ENCODE results near the gene PAPPA2.
"Not testable (repeated sequence)": the region's sequence is repeated elsewhere in the genome, so short reads cannot be mapped to it uniquely, and the experiment has no call there.

The PAPPA2 gene

DNA sequence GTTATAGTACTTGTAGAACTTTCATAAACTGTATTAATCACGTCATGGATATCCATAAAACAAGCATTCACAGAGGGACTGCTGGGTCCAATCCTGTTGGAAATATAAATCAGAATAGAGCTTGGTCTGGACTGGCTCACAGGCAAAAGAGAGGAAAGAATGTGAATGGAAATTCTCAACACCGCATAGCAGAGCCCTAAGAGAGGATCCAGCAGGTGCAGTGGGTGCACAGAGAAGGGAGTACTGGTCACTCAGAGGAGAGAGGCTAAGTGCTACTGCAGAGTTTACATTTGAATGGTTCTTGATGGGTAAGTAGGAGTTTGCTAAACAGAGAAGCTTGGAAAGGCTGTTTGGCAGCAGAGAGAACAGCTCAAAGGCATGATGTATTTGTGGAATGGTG is 231.7 kb downstream of the PAPPA2 start:
- no peak for DNase-seq (ENCODE audit: low spot score)

DNA sequence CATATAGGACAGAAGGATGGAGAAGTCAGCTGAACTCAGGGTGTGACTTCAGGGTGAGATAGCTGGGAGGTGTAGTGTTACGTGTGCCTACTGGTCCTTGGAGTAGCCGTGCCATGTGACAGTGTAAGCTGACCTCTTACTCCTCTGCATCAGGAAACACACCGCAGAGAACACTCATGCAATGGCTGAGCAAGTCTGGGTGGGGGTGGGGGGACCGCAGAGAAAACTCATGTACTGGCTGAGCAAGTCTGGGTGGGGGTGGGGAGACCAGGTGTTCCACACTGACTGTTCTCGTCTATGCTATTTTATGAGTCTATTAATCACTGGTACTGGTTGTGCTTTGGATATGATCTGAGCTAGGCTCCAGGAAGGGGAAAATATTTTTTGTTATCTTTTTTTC is 233.1 kb downstream of the PAPPA2 start:
- no peak for DNase-seq (ENCODE audit: low spot score)

DNA sequence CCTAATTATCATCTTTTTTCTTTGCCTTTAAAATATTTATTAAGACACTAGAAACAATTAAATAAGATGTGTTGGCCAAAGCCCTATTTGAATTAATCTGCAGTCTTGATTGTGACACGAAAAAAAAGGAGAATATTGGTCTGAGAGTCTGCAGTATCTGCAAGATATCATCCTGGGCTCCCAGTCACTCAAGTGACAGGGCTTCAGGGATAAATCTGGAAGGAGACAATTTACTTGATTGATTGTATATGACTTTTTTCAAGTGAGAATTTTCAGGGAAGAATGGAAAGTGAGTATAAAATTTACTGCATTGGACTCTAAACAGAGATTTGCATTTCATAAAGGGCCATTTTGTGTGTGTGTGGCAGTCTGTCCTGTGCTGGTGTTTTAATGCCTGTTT is 233.7 kb downstream of the PAPPA2 start:
- no peak for DNase-seq (ENCODE audit: low spot score)

DNA sequence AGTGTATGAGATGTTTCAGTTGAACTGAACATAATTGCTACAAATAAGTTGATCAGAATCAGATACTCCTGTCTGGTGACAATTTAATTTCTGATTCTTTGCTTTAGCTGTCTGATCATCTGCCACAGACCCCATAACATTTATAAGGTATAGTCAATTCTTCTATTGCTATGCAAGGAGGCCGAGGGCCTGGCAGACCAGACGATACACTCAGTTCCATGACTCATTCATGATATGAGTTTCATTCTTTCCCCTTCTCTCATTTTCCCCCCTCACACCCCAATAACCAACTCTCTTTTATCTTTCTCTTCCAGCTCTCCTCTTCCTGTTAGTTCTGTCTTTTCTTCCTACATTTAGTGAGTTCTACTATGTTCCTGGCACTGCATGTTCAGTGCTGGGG is 236.8 kb downstream of the PAPPA2 start:
- DNase-seq (ENCODE audit: low spot score), result no peak

DNA sequence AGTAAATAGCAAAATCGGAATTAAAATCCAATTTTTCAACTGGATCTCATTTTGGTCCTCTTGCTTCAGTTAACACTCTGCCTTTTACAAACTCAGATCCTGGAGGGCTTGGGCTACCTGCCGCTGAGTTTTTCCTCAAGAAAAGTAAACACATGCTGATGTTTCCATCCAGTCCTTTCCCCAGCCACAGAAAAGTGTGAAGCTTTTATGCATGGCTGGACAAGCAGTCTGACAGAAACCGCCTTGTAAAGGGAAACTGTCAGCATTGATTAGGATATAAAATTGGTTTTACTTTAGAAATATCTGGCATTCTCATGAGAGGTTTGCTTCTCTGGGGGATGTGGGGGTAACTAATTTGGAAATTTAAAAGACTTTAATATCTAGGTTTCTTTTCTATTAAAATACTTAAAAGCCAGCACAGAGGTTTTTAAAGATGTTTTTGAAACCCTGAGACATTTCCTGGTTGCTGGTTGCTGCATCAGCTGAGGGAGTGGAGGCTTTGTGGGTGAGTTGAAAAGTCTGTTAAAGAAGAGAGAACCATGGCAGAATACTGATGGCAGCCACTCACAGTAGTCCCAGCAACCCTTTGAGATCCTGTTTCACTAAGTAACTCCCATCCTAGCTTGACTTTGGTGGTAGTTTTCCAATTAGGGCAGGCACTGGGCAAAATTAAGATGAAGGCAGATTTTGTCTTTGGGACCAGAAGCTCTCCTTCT is 238.3 kb downstream of the PAPPA2 start:
- DNase-seq (ENCODE audit: low spot score), result no peak

DNA sequence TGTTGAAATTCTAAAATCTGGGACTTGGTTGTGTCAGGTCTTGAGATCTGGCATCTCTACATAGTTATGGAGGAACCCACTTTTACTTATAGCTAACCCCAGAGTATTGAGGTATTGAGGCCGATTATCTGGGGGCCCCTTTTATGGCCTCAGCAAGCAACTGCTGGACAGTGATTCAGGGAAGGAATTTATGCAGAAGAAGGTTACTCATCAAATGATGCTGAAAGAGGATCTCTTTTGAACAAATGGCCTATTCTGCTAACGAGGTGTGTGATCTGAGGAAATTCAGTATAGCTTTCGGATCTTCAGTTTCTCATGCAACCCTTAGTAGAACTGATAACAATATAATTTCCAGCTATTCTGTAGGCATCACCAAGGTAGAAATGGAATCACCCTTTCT is 239.9 kb downstream of the PAPPA2 start:
- no peak for DNase-seq (ENCODE audit: low spot score)

DNA sequence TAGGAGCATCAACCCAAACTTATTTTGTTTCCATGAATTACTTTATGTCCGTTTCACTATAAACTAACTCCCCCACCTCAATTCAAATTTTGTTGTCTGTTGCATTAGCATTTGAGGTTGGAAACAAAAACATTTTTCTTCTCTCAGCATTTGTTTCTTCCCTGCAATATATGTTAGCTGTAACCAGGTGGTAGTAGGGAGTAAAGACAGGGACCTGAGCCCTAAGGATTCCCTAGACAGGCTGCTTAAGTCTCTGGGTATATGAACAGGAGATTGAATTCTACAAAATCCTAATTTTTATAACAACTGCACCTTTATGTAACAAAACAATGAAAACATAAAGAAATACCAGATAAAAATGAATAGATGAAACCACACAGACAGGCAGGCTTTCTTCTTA is 242.6 kb downstream of the PAPPA2 start:
- DNase-seq (ENCODE audit: low spot score), result no peak

DNA sequence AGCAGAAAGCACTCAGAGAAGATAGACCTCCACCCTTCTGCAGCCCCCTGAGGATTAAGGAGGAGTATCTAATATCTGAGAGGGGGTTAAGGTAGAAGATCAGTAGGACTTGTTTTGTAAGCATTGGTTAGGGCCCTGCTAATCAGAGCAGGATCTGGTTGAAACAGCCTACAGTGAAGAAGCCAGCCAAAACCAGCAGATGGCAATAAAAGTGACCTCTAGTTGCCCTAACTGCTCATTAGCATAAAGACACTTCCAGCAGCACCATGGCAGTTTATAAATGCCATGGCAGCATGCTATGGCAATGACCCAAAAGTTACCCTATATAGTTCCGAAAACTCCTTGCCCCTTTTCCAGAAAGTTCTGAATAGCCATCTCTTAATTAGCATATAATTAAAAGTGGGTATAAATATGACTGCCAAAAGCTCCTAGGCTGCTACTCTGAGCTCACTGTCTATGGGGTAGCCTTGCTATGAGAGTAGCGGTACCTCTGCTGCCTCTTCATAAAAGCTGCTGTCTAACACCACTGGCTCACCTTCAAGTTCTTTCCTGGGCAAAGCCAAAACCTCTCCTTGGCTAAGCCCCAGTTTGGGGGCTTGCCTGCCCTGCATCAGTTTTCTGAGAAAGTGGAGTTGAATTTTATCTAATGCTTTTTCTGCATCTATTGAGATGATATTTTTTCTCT is 254.2 kb downstream of the PAPPA2 start:
- no peak for DNase-seq (ENCODE audit: low spot score)

DNA sequence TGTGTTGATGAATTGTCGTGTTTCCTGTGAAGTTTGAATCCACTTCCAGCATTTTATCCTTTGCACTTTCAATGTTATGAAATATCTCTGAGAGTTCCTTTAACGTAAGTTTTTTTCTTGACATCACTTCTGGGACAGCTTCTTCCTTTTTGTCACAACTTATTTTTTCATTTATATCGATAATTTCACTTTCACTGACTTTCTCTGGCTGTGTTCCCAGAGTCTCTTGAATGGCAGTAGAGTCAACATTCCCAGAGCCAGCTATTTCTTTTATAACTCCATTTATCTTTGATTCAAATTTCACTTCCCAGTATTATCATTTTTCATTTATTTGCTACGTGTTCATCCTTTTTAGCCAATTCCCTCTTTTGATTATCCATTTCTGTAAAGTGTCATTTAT is 256.5 kb downstream of the PAPPA2 start:
- DNase-seq (ENCODE audit: low spot score), result no peak

DNA sequence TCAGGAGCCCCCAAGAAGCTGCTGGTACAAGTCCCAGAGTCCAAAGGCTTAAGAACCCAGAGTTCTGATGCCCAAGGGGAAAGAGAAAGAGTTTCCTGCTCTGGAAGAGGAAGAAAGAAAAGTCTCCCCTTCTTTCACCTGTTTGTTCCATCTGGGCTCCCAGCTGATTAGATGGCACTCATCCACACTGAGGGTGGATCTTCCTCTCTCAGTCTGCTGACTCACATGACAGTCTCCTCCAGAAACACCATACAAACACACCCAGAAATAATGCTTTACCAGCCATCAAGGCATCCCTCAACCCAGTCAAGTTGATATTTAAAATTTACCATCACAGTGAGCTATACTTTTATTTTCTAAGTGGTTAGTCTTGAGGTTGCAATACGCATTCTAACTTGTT is 257.9 kb downstream of the PAPPA2 start:
- DNase-seq (ENCODE audit: low spot score), result no peak

DNA sequence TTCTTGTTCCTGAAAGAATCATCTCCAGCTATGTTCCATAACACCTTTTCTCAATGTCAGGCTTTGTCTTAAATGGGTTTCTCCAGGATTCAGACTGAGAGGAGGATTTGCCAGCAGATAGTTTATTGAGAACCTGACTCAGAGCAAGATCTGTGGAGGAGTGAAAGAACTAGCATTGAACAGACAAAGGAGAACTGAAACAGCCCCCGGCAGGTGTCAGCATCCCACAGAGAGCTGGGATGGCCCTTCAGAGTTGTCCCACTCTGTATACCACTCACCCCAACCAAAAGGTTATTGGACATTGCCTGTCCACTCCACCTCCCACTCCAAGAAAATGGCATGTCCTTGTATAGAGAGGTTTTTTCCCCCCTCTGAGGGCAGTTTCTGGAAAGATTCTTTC is 270.7 kb downstream of the PAPPA2 start:
- DNase-seq (ENCODE audit: low spot score), result no peak

DNA sequence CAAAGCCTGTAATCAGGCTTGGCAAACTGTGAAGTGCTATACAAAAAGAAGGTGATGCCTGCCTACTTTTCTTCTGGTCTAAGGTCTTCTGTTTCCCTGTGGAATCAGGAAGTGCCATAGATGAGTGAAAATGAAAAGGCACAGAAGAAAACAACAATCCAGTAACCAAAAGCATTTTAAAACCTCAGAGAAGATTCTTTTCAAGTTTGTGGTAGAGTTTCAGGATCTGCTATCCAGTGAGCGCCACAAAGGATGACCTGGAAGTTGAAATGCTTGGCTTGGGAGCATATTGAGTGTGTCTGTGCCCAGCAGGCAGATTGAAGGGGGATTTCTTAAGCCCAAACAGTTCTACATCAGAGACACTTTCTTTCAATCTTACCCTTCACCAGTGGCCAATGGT is 272.2 kb downstream of the PAPPA2 start:
- DNase-seq (ENCODE audit: low spot score), result no peak

DNA sequence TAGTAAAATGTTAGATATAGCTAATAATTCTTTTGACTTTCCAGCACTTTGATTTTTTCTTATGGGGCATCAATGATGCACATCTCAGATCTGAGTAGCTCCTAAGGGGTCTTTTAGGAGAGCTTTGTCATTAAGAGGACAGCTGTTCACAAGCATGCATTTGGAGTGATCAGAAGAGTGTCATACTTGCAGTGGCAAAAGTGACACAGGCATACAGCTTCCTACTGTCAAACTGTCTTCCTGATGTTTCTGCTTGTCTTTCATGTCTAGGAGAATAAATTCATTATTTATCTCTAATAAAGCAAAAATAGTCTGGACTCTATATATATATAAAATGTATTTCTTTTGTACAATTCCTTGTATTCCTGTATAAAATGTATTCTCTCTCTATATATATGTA is 273.0 kb downstream of the PAPPA2 start:
- DNase-seq (ENCODE audit: low spot score), result no peak

DNA sequence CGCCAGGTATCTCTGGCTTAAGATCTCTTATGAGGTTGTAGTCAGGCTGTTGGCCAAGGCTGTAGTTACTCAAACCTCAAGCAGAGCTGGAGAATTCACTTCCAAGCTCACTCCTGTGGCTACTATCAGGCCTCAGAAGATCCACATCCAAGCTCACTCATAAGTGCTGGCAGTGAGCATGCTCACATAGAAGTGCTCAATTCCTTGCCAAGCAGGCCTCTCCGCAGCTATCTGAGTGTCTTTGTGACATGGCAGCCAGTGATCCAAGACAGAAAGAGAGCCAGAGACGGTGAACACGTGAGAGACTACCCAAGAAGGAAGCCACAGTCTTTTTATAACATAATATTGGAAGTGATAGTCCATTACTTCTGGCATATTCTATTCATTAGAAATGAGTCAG is 278.2 kb downstream of the PAPPA2 start:
- DNase-seq (ENCODE audit: low spot score), result no peak

DNA sequence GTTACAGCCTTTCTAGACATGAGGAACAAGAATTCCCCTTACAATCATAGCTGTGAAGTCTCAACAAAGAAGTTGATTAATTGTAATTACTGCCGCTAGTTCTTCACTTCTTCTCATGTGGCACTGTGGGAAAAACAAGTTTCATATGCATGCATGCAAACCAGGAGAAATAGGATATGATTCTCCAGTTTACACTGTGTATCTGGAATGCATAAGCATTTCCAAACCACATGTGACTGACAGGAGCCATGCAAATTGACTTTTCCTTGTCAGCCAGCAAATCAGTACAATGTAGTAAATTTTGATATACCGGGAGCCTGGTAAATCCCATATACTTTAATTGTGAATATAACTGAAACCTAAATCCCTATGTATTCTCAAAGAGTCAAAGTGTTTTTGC is 279.3 kb downstream of the PAPPA2 start:
- DNase-seq (ENCODE audit: low spot score), result no peak

DNA sequence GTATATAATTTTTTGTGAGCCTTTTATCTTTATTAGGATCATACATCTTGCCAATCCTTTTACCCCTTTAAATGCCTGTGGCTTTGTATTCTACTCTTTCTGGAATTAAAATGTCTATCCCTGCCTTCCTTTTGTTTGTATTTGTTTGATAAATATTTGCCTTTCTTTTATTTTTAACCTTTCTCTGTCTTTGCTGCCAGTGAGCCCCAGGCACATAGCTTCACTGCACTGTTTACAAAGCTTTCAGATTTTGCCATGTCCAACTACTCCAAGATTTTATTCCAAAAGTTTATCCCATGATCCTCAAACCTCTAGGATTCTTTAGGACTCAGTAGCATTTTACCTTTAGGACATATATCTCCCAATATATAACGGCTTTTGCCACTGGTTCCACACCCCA is 281.2 kb downstream of the PAPPA2 start:
- no peak for DNase-seq (ENCODE audit: low spot score)

DNA sequence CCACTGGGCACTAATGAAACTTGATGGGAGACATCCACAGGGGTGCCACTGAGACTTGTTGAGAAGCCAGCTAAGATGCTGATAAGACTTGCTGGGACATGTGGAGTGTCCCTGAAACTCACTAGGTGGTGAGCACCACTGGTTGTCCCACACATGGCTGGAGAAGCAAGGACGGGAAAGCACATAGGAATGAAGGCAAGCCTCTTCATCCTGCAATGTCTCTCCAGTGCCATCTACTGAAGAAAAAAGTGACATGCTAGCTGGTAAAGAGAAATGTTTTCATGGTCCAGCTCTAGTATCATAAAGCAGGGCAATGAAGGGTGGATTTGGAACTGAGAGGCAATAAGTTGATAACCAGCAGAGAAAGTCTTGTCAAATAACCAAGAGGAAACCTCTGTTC is 283.0 kb downstream of the PAPPA2 start:
- no peak for DNase-seq (ENCODE audit: low spot score)

DNA sequence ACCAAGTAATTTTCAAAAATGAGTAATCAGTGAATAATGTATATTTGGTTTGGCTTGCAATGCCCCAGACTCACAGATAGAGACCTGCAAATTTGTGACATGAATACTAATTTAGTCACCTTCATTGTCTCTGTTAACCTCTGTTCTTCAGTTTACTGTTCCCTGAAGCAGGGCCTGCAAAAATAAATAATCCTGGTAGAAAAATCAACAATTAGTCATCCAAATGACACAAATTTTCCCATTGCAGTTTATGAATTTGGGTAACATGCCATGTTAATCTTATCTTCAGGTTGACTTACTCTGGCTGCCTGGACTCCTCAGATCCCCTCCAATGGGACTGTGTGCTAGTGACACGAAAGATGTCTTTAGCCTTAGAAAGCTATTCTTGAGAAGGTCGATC is 289.5 kb downstream of the PAPPA2 start:
- no peak for DNase-seq (ENCODE audit: low spot score)

DNA sequence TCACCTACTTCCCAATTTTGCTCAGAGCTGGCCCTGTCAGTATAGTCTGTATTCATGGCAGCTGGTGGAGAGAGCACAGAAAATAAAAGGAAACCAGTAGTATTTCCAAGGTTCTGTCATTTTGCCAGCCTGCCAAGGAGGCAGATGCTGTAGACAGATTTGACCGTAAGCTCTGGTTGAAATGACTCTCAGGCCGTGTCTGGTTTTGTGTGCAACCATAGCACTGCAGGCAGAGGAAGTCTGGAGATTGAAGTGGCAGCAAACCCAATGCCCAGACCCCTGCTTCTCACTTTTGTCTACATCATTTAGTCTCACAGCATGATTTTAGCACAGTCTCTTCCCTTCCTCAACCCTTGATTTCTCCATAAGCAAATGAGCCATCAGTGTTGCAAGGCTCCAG is 291.7 kb downstream of the PAPPA2 start:
- DNase-seq (ENCODE audit: low spot score), result no peak

DNA sequence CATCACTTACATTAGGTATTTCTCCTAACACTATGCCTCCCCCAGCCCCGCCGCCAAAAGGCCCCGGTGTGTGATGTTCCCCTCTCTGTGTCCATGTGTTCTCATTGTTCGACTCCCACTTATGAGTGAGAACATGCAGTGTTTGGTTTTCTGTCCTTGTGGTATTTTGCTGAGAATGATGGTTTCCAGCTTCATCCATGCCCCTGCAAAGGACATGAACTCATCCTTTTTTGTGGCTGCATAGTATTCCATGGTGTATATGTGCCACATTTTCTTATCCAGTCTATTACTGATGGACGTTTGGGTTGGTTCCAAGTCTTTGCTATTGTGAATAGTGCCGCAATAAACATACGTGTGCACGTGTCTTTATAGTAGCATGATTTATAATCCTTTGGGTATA is 293.8 kb downstream of the PAPPA2 start:
- not testable (repeated sequence) for DNase-seq (ENCODE audit: low spot score)

DNA sequence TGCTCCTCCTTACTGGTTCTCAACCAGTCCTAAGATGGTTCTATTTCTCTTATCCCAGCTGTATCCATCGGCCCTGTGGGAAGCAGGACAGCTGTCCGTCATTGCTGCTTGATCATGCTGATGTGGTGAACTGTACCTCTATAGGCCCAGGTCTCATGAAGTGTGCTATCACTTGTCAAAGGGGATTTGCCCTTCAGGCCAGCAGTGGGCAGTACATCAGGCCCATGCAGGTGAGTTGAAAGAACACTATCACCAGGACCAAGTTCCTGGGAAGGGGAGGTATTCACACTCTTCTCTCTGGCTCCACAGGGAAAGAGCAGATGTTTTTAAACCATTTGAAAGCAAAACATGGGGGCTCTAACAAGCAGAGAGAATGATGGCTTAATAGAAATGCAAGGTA is 302.6 kb downstream of the PAPPA2 start:
- no peak for DNase-seq (ENCODE audit: low spot score)

DNA sequence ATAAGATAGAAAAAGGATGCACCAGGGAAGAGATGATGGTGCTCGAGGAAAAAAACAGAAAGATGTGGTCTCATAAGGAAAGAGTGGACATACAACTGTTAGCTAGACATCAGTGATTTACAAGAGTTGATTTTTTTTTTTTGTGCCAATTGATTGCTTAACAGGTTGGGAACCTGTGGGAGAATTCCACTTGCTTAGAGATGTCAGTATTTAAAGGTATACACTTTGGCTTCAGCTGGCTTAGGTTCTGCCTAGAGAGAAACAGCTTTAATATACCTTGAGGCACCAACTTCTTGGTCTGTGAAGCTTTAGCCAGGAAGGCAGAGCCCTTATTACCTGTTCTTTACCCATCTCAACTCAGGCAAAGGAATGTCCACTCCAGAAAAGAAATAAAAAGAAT is 303.8 kb downstream of the PAPPA2 start:
- DNase-seq (ENCODE audit: low spot score), result no peak

DNA sequence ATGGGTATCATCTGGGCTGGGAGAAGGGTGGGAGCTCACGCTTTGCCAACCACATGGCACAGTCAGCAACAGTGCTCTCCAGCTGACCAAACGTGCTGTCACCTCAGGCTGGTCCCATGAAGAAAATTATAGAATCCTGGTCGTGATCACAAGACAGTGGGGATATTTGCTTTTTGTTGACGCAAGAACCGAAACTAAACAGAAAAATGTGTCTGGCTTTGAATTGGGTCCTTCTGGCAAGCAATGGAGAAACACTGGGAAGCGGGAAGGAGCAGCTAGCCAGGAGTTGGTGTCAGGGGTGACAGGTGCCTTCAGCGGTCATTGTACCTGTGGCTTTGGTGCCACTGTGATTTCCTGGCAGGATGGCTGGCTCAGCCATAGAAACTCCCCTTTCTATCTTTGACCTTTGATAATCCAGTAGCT is 304.8 kb downstream of the PAPPA2 start:
- no peak for DNase-seq (ENCODE audit: low spot score)

DNA sequence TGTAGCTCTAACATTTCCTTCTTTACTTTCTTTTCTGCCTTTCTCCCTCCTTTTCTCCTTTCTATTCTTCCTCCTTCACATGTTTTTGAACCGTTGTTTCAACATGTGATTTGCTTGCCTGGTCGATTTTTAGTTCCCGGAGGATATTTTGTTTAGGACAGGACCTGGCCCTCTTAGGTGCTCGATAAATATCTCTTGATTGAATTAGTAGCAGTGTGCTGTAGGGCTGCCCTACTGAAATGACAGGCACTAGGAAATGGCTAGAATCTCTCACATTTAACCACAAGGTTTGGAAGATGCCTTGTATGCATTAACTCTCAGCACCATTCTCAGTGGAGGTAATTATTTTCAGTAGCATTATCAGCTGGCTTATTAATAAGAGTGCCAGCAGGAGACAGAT is 305.6 kb downstream of the PAPPA2 start:
- DNase-seq (ENCODE audit: low spot score), result no peak

Data from GM03348 (cell line).